GM18868 (cell line): Measurements from ENCODE around the gene MIOX.

Experiments
- ATAC-seq: cut with Tn5 transposase; IDR thresholded peaks from one replicate; pipeline ENCODE4 v1.9.1; 2021; ENCODE audit warnings: mild to moderate bottlenecking, moderate library complexity; ENCODE audit not compliant: unreplicated experiment

MIOX gene

DNA sequence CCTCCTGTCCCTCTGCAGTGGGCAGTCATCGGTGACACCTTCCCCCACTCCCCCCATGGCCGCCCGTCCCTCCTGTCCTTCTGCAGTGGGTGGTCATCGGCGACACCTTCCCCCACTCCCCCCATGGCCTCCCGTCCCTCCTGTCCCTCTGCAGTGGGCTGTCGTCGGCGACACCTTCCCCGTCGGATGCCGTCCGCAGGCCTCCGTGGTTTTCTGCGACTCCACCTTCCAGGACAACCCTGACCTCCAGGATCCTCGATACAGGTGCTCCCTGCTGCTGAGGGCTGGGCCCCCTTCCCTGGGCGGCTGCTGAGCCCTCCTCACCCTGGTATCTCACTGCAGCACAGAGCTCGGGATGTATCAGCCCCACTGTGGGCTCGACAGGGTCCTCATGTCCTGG, 2.2 kb downstream of the MIOX start:
- no peak for ATAC-seq

DNA sequence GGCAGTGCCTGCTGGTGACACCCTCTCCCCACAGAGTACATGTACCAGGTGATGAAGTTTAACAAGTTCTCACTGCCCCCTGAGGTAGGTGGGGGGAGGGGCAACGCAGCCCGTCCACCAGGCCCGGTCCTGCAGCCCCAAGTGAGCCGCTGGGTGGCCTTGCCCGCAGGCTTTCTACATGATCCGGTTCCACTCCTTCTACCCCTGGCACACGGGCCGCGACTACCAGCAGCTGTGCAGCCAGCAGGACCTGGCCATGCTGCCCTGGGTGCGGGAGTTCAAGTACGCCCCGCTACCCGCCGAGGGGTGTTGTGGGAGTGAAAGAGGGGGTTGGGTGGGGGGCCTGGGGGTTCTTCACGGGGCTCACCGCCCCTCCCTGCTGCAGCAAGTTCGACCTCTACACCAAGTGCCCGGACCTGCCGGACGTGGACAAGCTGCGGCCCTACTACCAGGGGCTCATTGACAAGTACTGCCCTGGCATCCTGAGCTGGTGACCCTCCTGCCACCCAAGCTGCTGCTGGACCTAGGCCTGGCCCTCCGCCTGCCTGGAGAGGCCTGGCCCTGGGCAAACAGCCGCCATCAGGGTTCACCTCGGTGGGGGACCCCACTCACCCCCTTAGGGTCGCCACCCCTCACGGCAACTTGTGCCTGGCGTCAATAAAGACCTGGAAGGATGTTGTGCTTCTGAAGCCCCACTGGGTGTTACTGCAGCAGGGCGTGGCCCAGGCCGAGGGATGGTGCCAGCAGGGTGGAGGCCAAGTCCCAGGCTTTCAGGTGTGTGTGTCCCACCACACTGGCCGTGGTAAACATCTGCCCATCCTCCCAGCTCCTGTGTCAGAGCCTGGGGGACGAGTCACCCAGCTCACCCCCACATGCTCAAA, 2.9 kb downstream of the MIOX start:
- ATAC-seq: no peak

DNA sequence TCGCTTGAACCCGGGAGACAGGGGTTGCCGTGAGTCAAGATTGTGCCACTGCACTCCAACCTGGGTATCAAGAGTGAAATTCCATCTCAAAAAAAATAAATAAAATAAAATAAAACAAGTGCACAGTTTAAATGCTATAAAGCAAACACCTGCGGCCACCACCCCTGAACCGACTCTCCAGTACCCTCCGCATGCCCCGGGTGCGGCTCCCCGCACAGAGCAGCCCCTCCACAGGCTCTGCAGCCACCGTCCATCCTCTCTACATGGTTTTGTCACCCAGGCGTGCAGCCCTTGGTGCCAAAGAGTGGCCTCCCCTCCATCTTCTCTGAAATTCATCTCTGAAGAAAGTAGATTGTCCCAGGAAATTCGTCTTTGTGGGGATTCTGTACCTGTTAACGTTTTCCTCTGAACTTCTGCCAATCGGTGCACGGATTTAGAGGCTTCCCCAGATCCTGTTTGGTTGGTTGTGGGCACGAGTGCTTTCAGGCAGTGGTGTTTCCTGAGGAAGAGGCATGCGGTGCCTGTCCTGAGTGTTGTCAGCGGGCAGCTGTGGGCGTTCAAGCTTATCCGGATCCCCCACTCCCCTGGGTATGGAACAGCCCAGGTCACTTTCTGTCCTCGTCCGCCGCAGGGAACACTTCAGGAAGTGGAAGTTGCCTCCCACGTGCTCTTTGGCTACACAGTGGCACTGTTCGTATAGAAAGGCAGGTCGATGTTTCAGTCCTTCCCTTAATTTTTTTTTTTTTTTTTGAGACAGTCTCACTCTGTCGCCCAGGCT, 4.1 kb downstream of the MIOX start:
- ATAC-seq: no peak

DNA sequence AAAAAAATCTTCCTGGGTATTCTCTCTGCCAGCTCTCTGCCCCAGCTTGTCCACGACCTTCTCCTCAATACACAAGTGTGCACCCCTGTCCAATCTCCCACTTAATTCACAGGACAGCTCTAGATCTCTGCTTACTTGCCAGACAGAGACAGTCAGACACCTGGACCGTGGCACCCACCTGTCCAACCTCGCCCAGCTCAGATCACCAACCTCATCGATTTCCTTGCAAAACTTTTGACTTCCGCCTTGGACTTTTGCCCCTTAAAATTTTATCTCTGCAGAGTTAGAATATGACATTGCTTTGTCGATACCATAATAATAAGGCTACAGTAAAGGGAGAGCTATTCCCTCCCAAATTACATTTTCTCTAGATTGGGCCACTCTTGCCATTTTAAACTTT, 10.4 kb downstream of the MIOX start:
- ATAC-seq: no peak

DNA sequence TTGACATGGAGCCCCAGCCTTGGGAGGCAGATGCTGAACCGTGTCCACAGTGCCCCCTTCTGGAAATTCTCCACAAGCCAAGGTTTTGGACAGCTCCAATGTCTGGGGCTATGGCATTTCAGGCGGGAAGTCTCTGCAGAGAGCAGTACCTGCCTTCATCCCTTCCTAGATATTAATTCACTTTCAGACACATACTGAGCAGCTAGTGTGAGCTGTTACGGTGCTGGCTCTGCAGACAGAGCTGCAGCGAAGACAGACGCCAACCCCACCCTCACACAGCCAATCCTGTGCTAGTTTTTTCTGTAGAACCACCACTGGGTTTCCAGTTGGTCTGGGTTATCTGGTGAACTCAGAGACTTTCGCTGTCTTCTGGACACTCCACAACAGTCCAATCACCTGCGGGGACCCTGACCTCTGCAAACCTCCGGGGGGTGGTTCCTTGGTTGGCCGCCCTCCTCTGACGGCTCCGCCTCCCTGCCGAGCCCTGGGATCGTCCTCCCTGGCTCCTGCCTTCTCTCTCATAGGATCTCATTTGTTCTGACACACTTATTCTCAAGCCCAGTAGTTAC, 11.7 kb downstream of the MIOX start:
- ATAC-seq: no peak

DNA sequence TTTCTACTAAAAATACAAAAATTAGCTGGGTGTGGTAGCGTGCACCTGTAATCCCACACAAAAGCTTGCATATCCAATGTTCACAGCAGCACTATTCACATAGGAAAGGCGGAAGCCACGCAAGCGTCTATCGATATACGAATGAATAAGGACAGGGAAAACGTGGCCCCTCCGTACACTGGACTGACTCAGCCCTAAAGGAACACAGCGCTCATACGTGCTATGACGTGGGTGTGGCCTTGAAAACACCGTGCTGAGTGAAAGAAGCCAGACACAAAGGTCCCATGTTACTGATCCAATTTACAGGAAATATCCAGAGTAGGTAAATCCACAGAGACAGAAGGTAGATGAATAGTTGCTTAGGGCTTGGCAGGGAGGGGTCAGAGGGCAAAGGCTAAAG, 13.8 kb downstream of the MIOX start:
- no peak for ATAC-seq

DNA sequence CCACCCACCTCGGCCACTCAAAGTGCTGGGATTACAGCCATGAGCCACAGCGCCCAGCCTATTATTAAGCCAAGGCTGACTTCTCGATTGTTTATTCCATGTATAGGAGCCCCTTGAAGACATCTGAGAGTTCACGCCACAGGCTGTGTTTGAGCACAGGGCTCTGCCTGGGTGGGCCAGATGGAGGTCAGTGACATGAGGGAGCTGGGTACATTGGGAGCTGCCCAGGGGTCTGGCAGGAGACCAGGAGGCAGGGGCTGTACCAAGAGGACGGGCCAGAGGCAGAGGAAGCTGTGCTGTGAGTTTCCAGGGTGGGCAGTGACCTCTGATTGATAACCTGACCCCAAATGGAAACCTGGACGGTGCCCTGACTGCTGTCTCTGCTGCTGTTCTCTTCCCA, 15.4 kb downstream of the MIOX start:
- ATAC-seq: no peak

DNA sequence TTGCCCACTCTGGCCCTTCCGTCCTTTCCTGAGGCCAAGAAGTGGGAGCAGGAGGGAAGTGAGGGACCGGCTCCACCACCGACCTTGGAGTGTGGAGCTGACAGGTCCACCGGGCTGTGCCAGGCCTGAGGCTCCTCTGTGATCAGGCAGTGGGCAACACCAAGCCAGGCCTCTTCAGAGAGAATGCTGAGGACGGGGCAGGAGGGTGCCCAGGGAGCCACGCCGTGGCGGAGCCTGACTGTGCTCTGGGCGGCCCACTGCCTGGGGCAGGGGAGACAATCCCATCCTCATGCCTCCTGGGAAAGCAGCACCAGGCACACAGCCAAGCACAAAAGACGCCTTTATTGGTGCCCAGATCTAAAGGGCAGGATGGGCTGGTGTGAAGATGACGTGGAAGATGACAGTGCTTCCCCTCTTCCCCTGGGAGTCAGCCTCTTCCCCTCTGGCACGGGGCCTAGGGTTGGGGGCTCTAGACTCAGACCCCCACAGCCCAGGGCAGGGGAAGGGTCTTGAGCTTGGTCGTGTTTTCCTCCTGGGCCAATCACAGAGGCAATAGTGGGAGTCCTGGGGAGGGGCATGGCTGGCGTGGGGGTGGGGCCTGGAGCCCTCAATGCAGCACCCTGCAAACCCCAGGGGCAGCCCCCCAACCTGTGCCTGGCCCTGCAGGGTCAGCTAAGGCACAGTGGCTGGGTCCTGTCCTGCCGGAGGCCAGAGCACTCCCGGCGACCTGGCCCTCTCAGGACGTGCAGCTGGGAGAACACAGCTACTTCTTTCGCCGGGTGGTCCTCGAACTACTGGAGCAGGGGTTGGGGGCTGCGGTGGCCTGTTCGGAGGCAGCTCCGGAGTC, 16.2 kb downstream of the MIOX start:
- ATAC-seq: no peak

DNA sequence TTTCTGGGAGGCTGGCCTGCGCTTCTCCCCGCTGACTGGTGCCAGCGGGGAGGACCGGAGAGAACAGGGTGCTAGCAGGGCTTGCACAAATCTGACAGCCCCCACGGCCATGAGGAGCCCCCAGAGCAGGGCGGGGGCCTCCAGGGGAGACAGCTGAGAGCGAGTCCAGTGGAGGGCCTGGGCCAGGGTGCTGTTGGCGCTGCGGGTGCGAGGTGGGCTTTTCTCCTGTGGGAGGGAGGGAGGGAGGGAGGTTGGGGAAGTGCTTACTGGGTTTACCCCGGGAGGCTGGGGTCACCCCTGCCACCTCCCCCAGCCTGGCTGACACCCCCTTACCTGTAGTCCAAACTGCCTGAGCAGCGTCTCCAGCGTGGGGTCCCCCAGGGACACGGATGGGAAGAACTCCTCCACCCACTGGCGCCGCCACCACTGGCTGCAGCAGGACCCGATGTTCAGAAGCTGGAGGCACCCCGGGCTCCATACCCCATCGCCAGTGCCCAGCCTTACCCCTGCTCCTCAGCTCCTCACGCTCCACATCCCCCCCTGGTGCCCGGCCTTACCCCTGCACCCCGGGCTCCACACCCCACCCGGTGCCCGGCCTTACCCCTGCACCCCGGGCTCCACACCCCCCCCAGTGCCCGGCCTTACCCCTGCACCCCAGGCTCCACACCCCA, 17.0 kb downstream of the MIOX start:
- no peak for ATAC-seq

DNA sequence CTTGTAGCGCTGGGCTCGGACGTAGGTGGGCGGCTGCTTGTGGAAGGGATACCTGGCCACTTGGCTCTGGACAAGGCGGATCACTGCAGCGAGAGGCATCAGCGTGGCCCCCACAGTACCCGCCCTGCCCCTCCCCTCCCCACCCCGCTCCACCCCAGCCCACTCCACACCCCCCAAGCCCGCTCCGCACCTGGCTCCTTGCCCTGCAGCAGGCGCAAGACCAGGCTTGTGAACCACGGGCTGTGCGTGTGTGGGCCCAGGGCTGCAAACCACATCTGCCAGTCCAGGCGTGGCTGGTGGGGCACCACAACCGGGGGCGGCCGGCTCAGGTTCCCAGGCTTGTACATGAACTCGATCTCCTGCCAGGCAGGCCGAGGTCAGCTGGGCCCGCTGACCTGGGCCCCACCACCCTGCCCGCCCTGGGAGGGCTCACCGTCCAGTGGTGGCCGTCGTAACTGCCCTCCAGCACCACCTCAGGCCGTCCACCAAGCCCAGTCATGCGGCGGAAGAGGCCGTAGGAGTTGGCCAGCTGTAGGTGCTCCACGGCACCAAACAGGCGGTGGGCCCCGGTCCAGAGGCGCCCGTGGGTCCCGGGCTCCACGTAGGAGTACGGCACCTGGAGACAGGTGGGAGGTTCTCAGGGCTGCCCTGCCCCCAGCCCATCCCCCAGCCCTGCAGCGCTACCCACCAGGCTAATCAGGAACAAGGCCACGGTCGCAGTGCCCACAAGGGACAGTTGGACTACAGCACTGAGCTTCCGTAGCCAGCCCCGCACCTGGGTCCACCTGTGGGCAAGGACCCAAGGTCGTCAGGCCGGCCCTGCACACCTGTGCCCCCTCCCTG, 17.9 kb downstream of the MIOX start:
- ATAC-seq: no peak

DNA sequence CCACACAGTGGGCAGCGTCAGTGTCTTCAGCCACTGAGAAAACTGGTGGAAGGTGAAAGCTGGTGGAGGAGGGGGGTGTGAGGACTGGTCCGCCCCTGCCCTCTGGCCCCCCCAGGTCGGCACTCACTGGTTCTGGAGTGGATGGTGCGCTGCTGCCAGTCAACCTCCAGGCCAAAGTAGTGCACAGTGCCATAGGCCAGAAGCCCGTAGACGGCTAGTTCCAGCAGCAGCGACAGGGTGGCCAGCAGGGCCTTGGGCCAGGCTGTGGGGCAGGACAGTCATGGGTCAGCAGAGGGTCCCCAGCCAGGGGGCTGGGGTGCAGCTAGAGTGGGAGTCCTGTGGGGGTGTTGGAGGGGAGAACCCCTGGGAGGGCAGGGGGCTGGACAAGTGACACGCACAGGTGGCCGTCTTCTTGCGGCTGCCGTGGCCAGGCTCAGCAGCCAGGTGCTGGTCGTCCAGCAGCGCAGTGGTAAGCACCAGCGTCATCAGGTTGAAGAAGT, 18.7 kb downstream of the MIOX start:
- ATAC-seq: no peak

DNA sequence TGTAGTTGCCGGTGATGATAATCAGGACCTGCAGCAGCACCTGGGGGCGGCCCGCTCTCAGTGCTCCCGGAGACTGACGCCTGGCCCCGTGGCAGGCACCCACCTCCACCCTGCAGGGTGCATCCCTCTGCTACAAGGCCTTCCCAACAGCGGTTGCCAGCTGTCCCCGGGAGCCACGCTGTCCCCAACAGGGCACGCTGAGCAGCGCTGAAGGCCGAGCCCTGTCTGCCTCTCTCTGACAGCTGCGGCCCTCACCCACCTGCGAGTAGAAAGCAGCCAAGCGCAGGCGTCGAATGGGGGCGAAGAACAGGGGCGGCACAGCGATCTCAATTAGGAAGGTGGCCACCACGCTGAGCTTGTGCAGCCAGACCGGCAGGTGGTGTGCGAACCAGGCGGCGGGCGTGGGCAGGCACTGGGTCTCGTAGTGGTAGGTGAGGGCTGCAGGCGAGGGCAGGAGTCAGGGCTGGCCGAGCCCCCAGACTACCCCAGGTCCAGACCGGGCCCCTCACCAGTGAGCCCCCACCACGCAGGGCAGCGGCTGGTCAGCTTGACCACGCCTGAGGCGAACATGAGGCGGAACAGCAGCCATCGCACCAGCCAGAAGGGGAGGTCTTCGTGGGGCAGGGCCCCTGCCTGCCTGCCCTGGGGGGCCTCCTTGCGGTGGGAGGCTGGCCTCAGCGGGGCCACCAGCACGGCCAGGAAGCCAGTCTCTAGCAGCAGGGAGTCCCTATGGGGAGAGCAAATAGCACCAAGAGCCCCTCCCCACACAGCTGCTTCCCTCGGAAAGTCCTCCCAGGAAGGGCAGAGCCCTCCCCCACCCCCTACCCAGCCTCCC, 19.3 kb downstream of the MIOX start:
- no peak for ATAC-seq

DNA sequence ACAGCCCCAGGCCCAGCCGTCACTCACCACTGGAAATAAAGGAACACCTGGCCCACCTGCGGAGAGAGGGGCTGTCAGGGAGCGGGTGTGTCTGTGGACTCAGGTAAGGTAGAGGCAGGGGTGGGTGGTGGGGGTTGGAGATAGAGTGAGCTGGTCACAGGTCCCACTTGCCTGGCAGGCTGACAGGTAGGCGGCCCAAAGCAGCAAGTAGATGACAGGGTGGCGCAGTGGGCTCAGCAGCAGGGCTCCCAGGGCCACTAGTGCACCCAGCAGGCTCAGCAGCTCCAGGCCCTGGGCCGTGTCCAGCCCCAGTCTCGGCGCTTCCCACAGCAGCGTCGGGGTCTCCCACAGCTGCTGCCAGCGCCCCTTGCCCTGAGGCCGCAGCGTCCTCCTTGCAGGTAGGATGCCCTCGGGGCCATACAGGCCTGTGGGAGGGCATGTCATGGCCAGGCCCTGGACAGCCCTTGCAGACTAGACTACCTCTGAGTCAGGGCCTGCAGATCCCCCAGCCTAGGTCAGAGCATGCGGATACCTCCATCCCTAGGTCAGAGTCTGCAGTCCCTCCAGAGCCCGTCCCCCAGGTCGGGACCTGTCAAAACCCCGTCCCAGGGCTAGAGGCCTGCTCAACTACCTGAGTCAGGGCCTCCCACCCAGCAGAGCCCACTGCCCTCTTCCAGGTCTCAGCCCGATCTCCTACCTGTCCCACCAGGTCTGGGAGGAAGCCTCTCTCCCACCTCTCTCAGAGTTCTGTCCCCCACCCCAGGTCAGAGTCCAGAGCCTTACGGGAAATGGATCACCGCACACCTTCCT, 20.2 kb downstream of the MIOX start:
- no peak for ATAC-seq

DNA sequence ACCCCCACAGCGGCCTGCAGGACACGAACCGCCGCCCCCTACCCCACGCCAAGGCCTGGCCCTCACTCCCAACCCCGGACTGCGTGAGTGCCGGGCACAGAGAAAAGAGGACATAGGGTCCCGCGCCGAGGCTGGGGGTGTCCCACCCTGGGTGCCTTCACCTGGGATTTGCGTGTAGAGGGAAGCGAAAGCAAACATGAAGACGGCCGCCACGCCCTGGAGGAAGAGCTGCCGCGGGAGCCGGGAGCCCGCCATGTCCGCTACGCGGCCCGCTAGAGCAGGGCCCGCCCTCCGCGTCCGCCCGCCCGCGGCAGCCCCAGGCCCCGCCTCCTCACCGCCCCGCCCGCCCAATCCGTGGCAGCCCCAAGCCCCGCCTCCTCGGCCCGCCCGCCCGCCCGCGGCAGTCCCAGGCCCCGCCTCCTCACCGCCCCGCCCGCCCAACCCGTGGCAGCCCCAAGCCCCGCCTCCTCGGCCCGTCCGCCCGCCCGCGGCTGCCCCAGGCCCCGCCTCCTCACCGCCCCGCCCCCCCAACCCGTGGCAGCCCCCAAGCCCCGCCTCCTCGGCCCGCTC, 20.8 kb downstream of the MIOX start, which contains the start of gene LMF2:
Gene LMF2, minus strand, starts transcription at position 282 of the 570 bp plus-strand sequence. Its CDS starts 27 bp downstream, at position 255.
- ATAC-seq: peak; percentile 67

DNA sequence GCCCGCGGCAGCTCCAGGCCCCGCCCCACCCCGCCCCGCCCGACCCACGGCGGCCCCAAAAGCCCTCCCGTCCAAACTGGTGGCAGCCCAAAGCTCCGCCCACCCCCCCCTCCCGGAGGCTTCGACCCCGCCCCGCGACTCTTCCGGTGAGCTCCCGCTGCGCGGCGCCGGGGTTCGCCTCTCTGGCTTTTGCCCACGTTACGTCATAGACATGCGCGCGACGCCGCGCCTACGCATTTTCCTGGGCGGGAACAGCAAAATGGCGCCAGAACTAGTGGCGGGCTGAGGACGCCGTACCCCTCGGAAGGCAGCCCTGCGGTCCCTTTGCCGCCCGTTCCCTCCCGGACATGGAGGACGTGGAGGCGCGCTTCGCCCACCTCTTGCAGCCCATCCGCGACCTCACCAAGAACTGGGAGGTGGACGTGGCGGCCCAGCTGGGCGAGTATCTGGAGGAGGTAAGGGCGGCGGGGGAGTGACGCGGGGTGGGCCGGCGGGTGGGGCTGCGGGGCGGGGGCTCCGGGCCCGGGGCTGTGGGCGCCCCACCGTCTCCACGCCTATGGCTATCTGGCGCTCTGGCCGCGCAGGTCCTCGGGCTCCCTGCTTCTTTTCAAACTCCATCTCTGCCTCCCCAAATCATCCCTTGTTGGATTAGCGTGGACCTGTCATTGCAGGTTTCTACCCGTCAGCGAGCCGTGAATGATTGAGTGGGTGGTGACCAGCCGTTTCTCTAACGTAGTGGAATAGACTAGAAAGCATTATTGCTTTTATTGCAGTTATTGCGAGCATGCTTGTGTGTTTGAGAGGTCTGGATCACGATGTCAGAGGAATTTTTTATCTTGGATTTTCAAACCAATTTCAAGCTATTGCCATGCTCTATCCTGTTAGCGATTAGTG, 21.6 kb downstream of the MIOX start, which contains the start of gene NCAPH2:
Gene NCAPH2, plus strand, starts transcription at position 234 of the 894 bp plus-strand sequence. Its CDS starts 114 bp downstream, at position 348.
- ATAC-seq: peak; percentile 61

DNA sequence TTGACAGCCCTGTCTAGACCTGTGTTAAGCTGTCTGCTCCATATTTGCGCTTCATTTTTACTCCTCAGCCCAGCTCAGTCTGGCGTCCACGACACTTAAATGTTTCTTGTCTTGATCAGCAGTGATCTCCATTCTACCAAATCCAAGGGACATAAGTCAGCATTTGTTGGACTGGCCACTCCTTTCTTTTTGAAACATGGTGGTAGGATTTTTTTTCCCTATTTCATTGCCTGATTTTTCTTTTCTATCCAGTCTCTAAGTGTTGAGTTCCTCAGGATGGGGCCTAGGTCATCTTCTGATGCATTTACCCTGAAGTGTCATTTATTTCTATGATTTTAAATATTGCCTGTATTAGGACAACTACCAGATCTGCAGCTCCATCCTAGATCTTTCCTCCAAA, 22.2 kb downstream of the MIOX start:
- no peak for ATAC-seq
